GM12874 (cell line): Measurements from ENCODE around the gene PSMB2.

ENCODE experiments used
- CTCF ChIP-seq: IDR thresholded peaks from 2 replicates; pipeline ENCODE4 v1.5.1; 2011; ENCODE audit warnings: low read depth, mild to moderate bottlenecking, control low read depth, low read length, moderate library complexity; ENCODE audit not compliant: insufficient read depth

The PSMB2 gene

DNA sequence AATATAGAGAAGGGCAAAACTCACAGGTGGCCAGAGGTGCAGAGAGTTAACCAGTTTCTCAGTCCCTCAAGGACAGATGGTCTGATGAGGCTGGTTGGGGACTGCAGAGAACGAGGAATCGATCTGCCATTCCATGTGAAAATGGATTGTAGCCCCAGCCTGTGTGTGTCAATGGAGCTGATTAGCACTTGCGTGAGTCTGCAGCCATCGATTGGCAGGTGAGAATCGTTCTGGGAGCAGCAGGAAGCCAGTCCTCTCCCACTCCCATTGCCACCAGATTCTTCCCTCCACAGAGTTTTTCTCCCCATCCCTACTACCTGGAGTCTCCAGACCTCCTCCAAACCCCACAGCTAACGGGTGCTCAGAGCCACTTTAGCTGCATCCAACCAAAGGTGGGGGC lies 18.3 kb upstream of the PSMB2 start:
- TF ChIP-seq CTCF: no peak

GRCh38 chr1:35657851-35658250 lies 16.5 kb upstream of the PSMB2 start:
- no peak for TF ChIP-seq CTCF

GRCh38 chr1:35656863-35657232 lies 15.5 kb upstream of the PSMB2 start:
- no peak for TF ChIP-seq CTCF

GRCh38 chr1:35656148-35656862 lies 15.0 kb upstream of the PSMB2 start:
- TF ChIP-seq CTCF: no peak

DNA sequence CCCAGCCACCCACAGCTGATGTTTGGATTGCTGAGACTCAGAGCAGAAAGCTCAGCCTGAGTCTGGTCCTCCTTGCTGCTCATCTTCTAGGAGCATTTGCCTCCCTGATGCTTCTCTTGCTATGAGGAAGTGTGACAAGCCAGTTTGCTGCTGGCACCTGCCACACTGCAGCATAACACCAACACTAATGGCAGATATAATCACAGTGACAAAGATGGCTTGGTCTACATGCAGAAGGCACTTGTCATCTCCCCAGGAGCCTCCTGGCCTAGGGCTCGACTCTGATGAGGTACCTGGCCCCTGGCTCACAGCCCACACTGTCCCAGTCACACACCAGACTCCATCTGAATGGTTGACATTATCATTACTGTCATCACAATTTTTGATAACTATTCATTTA lies 13.9 kb upstream of the PSMB2 start:
- TF ChIP-seq CTCF: no peak

- TF ChIP-seq CTCF: no peak
Observed at GRCh38 chr1:35650416-35650815, 9.1 kb upstream of the PSMB2 start.

GRCh38 chr1:35646043-35646442 lies 4.7 kb upstream of the PSMB2 start:
- no peak for TF ChIP-seq CTCF
